KBM-7 (cell line): ENCODE data around the gene PPOX.
A peak's percentile ranks its signal among the peaks of the same experiment; 100 is the strongest.

Source experiments
- DNase-seq: peaks from one replicate; pipeline ENCODE4 v3.0.0-alpha.2; 2015
- in situ Hi-C: fragments of 300-500 bp; cut with MboI; formaldehyde crosslinking; loops from 2 replicates; pipeline ENCODE4 v1.14.3; 2020; ENCODE audit warnings: low sequenced_read_pairs, low pct_unique_long_range_greater_than_20kb, mixed read lengths

The PPOX gene

DNA sequence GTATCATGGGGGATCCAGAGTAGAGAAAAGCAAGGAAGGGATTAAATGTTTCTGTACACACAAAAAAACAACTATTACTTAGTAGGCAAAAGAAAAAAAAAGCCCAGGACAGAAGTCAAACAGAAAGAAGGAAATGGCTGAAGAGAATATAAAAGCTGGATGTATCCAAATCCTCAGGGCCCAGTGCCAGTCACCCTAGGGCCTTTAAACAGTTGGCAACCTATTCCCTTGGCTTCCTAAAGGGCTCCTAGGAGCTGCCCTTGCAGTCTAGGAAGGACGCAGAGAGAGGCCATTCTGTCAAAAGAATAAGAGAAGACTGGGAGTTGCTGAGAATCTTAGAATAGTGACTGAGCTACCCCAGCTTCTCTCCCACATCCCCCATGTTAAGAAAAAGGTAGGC lies 6.1 kb downstream of the PPOX start:
- DNase-seq, result no peak
- in situ Hi-C loops, result no loop called here

DNA sequence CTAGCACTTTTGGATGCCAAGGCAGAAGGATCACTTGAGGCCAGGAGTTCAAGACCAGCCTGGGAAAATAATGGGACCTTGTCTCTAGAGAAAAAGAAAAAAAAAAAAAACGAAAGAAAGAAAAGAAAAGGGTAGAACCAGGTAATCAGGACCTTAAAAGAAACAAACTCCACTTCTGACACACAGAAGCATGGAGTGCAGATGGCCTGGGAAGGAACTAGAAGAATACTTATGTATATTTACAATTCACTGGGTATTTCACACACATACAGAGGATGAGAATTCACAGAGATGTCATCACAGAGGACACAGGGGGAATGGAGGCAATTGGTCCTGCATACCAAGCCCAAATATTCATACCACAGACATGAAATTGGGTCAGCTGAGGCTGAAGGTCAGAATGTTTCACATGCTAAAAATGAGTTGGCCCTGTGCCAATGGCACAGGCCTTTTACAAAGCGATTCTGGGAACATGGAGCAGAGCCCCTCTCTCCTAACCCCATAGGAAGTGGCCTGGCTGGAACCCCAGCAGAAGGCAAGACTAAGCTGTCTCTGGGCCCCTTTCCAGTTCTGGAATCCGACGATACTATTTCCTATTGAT lies 6.7 kb downstream of the PPOX start:
- no peak for DNase-seq
- in situ Hi-C loops, result no loop called here

DNA sequence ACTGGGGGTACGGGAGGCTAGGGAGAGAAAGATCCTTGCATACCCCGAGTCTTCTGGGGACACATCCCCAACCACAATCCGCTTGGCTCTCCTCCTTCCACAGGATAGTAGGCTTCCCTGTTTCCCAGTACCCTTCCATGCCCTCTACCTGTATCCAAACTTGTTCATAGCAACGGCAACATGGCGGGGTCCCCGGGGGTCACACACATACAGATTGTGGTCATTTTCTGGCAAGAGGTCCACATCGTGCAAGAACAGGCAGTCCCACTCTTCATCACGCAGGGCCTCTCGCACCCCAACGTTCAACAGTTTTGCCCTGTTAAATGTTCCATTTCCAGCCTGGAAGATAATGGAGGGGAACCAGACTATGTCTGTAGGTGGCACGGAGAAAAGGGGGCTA lies 7.5 kb downstream of the PPOX start:
- in situ Hi-C loops, result no loop called here
- DNase-seq, result no peak

DNA sequence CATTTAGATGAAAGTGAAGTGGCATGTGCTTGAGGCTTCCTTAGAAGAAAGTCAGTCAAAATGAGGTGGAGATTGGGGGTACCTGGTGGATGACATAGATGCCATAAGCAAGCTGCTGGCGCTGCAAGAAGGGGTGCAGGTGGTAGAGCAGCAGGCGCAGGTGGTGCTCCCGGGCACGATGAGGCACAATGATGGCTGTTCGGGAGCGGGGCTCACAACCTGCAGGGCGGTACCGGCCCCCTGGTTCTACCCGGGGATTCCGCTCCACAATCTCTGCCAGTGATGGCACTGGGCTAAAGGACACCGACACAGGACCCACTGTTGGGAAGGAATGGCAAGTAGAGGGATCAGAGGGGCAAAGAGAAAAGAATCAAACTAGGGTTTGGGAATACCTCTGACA lies 8.7 kb downstream of the PPOX start:
- DNase-seq, result no peak
- in situ Hi-C loops, result loop anchor here (25.0 kb wide), 1 partner anchor 212 kb away; no protein-coding TSS in a partner anchor

DNA sequence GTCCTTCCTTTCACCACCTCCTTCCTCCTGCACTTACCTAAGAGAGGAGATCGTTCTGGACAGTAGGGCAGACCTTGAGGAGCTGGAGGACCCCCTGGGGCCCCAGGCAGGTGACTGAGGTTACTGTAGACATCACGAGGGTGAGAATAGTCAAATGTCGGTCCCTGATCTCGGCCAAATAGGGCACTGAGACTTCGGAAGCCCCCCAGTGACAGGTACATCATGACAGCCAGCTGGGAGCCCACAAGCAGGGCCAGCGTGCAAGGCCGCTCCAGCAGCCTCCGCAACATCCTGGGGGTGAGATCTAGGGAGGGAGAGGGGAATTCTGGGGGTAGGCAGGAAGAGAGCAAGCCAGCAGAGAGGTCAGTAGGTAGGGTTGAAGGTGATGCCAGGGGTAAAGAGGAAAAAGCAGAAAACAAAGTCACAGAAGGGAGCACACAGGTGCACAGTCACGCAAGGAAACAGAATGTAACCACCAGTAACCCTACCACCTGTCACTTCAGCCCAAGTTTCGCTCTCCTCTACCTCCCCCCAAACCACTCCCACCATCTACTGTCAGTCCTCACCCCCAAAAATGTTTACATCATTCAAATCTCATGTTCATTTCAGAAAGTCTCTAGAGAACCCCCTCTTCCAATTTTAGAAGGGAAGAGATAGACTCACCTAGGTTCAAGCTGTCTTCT lies 9.7 kb downstream of the PPOX start:
- in situ Hi-C loops, result loop anchor here (25.0 kb wide), 1 partner anchor 211 kb away; no protein-coding TSS in a partner anchor

DNA sequence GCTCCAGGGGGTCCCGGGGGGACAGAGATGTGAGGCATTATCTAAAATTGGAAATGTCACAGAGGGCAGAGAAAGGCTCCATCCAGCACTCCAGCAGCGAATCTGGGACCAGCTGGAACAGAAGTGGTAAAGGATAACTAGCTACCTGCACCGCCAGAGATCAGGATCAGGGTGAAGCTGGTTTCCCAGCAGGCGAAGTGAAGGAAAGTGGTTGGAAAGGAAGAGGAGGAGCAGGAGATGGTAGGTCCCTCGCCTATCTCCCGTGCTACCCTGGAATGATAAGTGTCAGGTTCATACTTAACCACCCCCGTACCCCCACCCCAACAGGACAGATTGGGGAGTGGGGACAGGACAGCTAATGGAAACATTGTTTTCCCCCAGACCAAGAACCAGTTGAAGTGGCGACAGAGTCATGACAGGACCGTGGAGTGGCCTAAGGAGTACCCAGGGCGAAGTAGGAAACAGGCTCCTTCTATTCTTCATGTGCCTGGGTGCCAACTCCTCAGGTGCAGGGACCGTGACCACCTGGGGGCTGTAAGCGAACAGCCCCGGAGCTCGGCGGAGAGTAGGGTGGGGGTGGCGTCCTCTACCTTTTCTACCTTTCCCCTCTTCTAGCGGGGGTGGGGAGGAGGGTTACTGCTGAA lies 10.4 kb downstream of the PPOX start:
- in situ Hi-C loops, result loop anchor here (25.0 kb wide), 1 partner anchor 211 kb away; no protein-coding TSS in a partner anchor
- no peak for DNase-seq

More for the DNA sequence above, 9.7 kb downstream of the PPOX start:
- no peak for DNase-seq

DNA sequence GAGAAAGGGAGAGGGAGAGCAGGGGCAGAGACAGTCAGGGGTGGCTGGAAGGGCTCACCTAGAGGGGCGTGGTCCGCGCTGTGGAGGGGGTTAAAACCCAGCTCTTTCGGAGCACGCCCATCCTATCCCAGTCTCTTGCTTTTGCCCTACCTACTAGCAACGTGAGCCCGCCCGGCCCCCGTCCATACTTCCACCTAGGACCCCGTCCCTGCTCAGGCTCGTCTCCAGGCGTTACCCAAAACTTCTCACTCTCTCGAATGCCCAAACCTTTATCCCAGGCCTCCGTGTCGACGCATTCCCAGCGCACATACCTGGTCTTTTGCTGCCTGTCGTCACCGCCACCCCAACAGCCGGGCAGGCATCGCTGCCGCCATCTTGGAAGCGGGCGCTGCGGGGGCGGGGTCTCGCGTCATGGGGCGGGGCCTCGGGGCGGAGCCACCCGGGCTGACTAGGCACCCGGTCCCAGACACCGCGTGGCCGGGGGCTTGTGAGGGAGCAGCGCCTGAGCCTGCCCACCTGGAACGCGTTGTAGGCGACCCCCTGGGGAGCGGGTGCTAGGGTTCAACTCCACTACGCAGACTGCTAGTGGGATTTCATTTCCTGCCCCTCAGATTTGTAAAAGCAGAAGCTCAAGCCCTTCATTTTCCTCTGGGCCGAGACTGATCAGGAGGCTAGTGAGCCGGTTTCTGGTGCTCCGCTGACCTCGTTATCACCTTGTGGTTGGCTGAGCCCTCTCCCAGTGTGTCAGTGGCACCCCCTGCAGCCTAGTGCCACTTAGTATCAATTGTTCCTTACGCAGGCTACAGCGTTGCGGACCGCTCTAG lies 11.1 kb downstream of the PPOX start, which contains the start of gene B4GALT3:
TSS of gene B4GALT3 (minus strand) at position 396 of the 824 bp plus-strand sequence. CDS start 1,447 bp downstream, outside the sequence.
- in situ Hi-C loops, result loop anchor here (25.0 kb wide), 1 partner anchor 210 kb away; no protein-coding TSS in a partner anchor
- DNase-seq, result peak; percentile 86

DNA sequence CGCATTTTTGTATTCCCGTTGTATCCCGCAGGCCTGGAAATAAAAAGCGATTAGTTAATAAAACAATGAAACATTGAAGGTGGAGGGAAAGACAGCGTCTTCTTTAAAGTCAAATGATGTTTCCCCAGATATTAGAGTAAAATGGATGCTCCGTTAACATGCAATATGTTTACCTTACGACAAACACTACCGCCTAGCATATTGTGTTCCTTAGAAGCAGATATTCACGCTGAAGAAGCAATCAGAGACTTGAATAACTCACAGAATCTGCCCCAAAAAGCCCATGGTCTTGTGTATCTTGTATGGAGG lies 11.7 kb downstream of the PPOX start:
- DNase-seq, result no peak
- in situ Hi-C loops, result loop anchor here (25.0 kb wide), 1 partner anchor 209 kb away; no protein-coding TSS in a partner anchor

DNA sequence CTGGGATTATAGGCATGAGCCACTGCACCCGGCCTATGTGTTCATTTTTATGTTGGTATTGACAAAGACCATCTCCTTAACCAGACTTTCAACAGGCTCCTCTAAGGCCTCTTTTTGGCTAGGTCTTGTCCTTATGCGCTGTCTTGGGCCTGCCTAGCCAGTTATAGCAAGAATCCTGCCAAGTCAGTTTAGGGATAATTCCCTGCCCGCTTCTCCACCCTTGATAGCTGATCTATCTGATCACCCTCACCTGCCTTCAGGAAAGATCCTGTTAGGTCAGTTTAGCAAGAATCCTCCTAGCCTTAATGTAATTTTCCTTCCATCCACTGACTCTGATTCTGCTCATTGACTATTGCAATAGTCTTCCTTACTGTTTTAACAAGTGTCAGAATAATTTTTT lies 13.5 kb downstream of the PPOX start:
- DNase-seq, result no peak
- in situ Hi-C loops, result loop anchor here (25.0 kb wide), 1 partner anchor 208 kb away; no protein-coding TSS in a partner anchor

DNA sequence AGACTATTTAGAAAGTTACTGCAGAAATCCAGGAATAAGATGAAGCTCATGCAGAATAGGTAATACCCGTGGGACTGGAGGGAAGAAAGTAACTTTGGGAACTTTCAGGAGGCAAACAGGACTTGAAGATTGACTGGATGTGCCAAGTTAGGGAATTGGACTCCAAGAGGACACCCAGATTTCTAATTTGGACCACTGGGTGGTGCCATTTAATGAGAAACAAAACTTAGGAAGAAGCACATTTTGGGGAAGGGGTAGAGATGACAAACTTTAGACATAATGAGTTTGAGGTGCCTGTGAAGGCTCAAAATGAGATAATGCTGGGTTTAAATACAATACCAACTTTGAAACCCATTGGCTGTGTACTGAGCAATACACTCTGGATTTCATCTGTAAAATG lies 14.4 kb downstream of the PPOX start:
- in situ Hi-C loops, result loop anchor here (25.0 kb wide), 1 partner anchor 207 kb away; no protein-coding TSS in a partner anchor
- DNase-seq, result peak; percentile 58

DNA sequence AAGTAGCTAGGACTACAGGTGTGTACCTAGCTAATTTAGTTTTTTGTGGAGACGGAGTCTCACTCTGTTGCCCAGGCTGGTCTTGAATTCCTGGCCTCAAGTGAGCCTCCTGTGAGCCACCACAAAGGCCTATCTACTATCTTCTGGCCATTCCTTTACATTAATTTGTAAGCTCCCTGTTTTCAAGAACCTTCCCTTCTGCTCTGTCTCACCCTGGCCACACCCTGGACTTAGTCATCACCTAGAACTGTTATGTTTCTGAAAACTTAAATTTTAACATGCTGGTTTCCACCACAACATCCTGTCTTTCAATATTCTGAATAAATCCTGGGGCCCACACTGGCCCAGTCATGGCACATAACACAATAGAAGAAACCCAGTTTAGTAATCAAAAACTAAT lies 16.0 kb downstream of the PPOX start:
- DNase-seq, result no peak
- in situ Hi-C loops, result loop anchor here (25.0 kb wide), 1 partner anchor 205 kb away; no protein-coding TSS in a partner anchor

DNA sequence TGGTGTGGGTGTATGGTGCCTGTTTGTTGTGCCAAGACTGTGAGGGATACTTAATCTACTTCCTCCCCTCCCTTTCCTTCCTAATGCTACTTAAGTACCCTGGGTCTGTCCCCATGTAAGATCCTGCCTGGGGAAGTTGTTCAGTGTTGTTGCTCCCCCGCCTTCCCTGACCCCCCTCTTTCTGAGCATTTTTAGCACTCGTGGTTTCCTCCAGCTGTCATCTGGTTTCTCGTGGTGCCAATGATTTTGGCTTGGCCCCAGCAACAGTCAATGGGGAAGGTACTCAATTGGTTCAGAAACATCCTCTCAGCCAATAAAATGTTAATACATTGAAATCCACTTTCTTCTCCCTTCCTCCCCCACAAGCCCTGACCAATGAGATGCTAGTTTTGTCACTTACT lies 19.1 kb downstream of the PPOX start:
- peak; percentile 98 for DNase-seq
- in situ Hi-C loops, result loop anchor here (25.0 kb wide), 1 partner anchor 202 kb away; no protein-coding TSS in a partner anchor

DNA sequence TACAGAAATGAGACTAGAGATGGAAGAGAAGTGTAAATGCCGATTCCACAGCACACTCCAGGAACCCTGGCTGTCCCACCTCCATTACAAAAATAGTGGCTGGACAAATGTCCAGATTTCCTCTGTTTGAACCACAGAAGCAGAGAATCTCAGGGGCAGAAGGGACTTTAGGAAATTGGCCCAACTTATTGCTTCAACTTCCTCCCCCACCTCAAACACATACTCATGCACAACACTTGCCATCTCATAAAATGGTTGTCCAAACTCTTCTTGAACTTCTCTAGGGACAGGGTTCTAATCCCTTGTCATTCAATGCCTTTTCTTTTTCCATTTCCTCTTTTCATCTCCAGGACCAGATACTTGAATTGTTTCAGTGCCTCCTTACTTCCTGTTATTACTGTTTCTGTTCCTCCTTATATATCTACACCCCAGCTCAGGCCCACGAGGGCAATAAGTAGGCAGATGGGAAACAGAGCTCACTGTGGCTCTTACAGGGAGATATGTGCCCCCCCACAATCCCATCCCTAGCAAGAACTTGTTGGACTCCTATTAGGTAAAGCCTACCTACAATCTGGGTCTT lies 19.6 kb downstream of the PPOX start:
- peak; percentile 87 for DNase-seq
- in situ Hi-C loops, result loop anchor here (25.0 kb wide), 1 partner anchor 201 kb away; no protein-coding TSS in a partner anchor

DNA sequence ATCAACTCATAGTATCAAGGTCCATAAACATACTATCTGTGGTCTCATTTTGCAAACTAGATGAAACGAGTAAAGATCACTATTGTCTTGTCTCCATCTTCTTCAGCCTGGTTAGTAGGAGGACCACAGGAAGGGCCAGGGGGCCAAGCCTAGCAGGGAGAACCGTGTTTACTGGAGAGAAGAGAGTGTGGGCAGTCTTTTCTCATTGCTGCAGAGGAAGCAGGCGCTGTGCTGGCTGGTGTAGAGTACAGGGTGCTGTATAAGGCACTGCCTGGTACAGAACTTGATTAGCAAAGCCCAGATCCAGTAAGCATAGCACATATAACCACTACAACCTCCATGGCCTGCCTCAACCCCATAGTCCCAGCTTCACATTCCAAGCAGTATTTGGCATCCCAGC lies 21.1 kb downstream of the PPOX start:
- in situ Hi-C loops, result loop anchor here (25.0 kb wide), 1 partner anchor 200 kb away; no protein-coding TSS in a partner anchor
- DNase-seq, result no peak

DNA sequence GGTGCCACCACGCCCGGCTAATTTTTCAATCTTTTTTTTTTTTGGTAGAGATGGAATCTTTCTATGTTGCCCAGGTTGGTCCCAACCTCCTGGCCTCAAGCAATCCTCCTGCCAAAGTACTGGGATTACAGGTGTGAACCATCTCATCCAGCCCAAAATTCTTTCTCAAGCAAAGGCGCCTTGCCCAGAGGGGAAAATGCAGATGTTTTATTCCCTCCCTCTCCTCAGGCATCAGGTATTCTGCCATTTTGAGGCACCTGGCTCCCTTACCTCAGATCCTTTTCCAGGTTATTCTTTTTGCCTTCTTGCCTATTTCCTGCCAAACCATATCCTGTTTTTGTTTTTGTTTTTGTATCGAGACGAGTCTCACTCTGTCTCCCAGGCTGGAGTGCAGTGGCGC lies 22.2 kb downstream of the PPOX start:
- no peak for DNase-seq
- in situ Hi-C loops, result loop anchor here (25.0 kb wide), 1 partner anchor 199 kb away; no protein-coding TSS in a partner anchor

DNA sequence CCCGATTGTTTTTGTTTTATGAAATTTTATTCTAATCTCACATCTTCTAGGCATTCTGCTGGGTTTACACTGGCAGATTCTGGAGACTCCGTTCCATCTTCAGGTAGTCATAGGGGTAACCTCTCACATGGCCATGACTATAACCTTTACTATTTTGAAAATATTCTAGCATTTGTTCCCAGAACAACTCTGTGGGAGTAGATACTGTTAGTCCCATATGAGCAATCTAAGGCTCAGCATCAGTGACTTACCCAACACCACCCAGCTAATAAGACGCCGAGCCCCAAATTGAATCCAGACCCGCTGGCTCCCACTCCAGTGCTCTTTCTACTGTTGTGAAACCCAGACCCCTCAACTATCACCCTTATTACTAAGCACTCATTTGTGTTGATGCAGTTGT lies 22.8 kb downstream of the PPOX start:
- DNase-seq, result no peak
- in situ Hi-C loops, result loop anchor here (25.0 kb wide), 1 partner anchor 198 kb away; no protein-coding TSS in a partner anchor

DNA sequence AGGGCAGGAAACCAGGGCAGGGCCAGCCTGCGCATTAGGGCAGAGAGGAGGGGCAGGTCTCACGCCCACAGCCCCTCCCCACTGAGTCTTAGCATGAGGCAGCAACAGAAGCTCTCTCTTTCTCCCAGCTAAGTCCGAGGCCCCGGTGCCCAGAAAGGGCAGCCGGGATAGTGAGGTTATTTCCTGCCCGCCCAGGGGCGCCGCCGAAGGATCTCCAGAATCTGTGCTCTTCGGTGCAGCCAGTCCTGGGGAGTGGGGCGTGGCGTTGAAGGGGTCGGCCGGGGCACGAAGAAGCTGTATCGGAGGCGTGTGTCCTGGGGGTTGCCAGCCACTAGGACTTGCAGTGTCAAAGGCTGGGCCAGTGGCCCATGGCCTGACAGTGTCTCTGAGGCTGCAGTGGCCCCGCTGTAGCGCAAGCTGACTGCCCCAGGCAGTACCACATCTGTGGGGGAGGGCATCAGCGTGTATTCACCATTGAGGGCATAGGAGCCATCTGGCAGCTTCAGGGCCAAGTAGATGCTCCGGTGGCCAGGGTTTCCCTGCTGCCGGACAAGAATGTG lies 24.8 kb downstream of the PPOX start:
- DNase-seq, result no peak
- in situ Hi-C loops, result loop anchor here (25.0 kb wide), 1 partner anchor 196 kb away; no protein-coding TSS in a partner anchor

DNA sequence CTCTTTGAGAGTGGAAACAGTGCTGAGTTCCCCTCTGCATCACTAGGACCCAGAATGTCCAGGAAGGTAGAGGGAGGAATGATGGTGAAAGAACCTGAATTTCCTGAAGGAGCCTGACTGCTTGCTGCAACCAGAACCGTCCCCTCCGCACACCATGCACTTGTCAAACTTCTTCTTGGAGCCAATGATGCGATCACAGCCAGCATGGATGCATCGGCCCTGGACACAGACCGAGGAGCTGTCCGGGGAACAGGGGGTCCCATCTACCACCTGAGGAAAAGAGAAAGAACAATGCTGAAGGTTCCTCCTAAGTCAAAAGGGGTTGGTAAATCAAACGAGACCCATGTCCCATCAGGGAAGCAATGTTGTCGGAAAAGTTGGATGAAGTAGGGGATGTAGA lies 25.7 kb downstream of the PPOX start:
- no peak for DNase-seq
- in situ Hi-C loops, result loop anchor here (25.0 kb wide), 1 partner anchor 195 kb away; no protein-coding TSS in a partner anchor
